ENCODE results near the gene SIRT3. TPM values are rescaled to one million over a fixed set of nuclear protein-coding genes. Genes with fewer than 3 reads are reported as not detected.

The SIRT3 gene
- total RNA-seq, 4 donors from 2014 or later = 9.2 to 15.0 (median 12.7) TPM

DNA sequence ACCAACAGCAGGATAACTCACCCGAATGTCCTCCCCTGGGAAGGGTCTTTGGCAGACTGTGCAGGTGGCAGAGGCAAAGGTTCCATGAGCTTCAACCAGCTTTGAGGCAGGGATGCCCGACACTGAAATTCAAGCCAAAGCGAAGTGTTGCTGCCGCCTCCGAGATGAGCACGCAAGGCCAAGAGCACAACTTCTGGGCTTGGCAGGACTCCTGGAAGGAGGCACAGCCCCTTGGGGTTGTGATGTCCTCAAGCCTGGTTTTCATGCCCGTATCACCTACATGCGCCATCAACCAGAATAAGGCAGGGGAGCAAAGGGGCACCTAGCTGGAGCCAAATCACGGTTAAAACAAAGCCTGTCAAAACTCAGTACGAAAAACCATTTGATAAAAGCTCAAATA, 5.7 kb downstream of the SIRT3 start:
- no peak for ATAC-seq
- Histone ChIP-seq H3K4me3 (no peak overlapping the region), H3K27me3 (no peaks in the 10 kb centered on the region), H3K4me1 (peaks cover 7 to 10% of the 10 kb centered on the region in 2 donors), H3K27ac (no peak overlapping the region), H3K36me3 (peaks cover 0 to 5% of the 10 kb centered on the region in 2 donors), H3K9me3 (no peaks in the 10 kb centered on the region)
- in situ Hi-C loops (cut with MboI; ENCODE audit: low sequenced_read_pairs in 4 of 4) = no loop called here
- TF ChIP-seq, protein P1, sequence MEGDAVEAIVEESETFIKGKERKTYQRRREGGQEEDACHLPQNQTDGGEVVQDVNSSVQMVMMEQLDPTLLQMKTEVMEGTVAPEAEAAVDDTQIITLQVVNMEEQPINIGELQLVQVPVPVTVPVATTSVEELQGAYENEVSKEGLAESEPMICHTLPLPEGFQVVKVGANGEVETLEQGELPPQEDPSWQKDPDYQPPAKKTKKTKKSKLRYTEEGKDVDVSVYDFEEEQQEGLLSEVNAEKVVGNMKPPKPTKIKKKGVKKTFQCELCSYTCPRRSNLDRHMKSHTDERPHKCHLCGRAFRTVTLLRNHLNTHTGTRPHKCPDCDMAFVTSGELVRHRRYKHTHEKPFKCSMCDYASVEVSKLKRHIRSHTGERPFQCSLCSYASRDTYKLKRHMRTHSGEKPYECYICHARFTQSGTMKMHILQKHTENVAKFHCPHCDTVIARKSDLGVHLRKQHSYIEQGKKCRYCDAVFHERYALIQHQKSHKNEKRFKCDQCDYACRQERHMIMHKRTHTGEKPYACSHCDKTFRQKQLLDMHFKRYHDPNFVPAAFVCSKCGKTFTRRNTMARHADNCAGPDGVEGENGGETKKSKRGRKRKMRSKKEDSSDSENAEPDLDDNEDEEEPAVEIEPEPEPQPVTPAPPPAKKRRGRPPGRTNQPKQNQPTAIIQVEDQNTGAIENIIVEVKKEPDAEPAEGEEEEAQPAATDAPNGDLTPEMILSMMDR (IDR thresholded peaks at IDR 0.05 in 4 of 5, conservative IDR thresholded peaks at IDR 0.05 in 1 of 5) = no peak
- TF ChIP-seq POLR2A (IDR thresholded peaks at IDR 0.05) = no peak
- no peak for DNase-seq
- intact Hi-C loops (cut with DNase I; ENCODE audit: low total_unique reads) = no loop called here

DNA sequence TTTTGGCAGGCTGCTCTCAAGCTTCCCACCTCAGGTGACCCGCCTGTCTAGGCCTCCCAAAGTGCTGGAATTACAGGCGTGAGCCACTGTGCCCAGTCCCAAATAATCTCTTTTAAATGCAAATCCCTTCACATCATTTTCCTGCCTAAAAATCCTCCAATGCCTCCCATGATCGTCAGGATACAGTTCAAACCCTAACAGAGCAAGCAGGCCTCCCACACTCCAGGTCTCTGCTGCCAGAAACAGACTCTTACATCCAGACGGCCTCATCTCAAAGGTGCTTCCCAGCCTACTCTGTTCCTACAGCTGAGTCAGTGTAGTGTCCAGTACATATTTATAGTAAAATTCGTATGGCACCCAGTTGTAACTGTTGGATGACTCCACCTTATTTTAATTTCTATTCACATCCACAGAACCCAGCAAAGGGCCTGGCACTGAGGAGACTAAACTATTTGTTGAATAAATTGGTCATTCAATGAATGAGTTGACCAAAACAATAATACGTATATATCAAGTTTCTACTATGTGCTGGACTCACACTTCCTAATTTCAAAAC, 8.2 kb downstream of the SIRT3 start:
- H3K27ac ChIP-seq = no peak overlapping the region
- peaks cover 0 to 5% of the 10 kb centered on the region in 2 donors for H3K36me3 ChIP-seq
- H3K4me3 ChIP-seq = no peak overlapping the region
- no peaks in the 10 kb centered on the region for H3K27me3 ChIP-seq
- DNase-seq (no peak), ATAC-seq (no peak)
- peaks cover 6 to 9% of the 10 kb centered on the region in 2 donors for H3K4me1 ChIP-seq
- TF ChIP-seq, protein P1 (IDR thresholded peaks at IDR 0.05 in 4 of 5, conservative IDR thresholded peaks at IDR 0.05 in 1 of 5) = no peak
- no peak for TF ChIP-seq POLR2A (IDR thresholded peaks at IDR 0.05)
- in situ Hi-C loops (cut with MboI; ENCODE audit: low sequenced_read_pairs in 4 of 4) (no loop called here), intact Hi-C loops (cut with DNase I; ENCODE audit: low total_unique reads) (no loop called here)
- H3K9me3 ChIP-seq = no peaks in the 10 kb centered on the region

DNA sequence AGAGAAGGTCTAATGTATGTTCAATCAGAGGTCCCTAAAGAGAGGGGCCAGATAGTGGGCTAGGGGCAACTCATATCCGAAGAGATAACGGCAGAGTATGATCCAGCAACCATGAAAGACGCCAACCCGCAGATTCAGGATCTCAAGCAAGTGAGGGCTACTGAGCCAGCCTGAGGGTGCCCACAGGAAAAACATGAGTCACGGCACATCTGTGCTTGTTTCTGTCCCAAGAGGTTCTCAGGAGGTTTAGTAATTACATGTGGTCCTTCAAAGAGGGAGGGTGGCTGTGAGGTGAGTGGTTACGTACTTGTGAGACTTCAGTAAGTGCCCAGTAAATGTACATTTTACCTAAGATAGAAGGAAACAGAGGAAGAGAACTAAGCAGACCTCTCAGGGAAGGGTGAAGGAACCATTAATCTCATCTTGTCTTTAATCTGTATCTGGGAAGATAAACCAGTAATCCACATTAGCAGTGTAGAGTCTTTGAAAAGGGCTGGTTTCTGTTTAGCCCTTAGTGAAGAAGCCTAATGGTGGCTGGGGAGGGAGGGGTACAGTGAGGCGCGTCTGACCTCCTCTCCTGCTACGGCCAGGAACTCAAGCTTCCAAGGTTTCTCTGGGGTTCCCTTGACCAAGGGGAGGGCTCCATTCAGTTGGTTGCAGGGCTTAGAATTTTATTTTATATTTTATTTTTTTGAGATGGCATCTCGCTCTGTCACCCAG, 10.2 kb downstream of the SIRT3 start:
- Histone ChIP-seq H3K9me3 (no peaks in the 10 kb centered on the region), H3K27ac (no peak overlapping the region), H3K4me3 (no peak overlapping the region), H3K4me1 (peaks cover 6 to 9% of the 10 kb centered on the region in 2 donors), H3K36me3 (peaks cover 0 to 5% of the 10 kb centered on the region in 2 donors), H3K27me3 (no peaks in the 10 kb centered on the region)
- DNase-seq (no peak), ATAC-seq (no peak)
- in situ Hi-C loops (cut with MboI; ENCODE audit: low sequenced_read_pairs in 4 of 4) = no loop called here
- intact Hi-C loops (cut with DNase I; ENCODE audit: low total_unique reads) = no loop called here
- no peak for TF ChIP-seq POLR2A (IDR thresholded peaks at IDR 0.05)
- TF ChIP-seq, protein P1 (IDR thresholded peaks at IDR 0.05 in 4 of 5, conservative IDR thresholded peaks at IDR 0.05 in 1 of 5) = no peak

DNA sequence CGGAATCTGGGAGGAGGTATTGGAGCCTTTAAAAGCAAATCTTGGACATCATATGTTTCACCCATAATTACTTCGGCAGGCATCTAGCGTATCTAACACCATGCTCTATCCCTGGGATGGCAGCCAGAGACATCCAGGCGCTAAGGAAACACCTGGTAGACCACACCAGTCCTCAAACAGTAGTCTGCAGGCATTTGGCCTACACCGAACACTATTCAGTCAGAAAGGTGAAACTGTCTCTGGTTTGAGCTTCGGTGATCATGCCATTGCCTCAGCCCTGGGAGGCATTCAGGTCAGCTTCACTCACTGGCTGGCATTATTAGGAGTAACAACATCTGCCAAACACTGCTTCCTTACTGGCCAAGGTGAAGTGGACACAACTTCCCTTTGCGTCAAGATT, 11.7 kb downstream of the SIRT3 start:
- in situ Hi-C loops (cut with MboI; ENCODE audit: low sequenced_read_pairs in 4 of 4) = no loop called here
- Histone ChIP-seq H3K4me3 (no peak overlapping the region), H3K27me3 (no peaks in the 10 kb centered on the region), H3K27ac (no peak overlapping the region), H3K36me3 (peaks cover 0 to 5% of the 10 kb centered on the region in 2 donors), H3K4me1 (peaks cover 6 to 9% of the 10 kb centered on the region in 2 donors), H3K9me3 (no peaks in the 10 kb centered on the region)
- TF ChIP-seq, protein P1 (IDR thresholded peaks at IDR 0.05 in 4 of 5, conservative IDR thresholded peaks at IDR 0.05 in 1 of 5) = no peak
- TF ChIP-seq POLR2A (IDR thresholded peaks at IDR 0.05) = no peak
- ATAC-seq (peak in 1 of 2 donors; percentile 41), DNase-seq (no peak)
- intact Hi-C loops (cut with DNase I; ENCODE audit: low total_unique reads) = no loop called here

Data from gastrocnemius medialis (tissue), 4 donors.